Neural progenitor cell (in vitro differentiated cells): ENCODE data around the gene KCNMA1. TPM values are rescaled to one million over a fixed set of nuclear protein-coding genes. Genes with fewer than 3 reads are reported as not detected.

Experiments used
- DNase-seq: peaks from one replicate; pipeline ENCODE4 v3.0.0-alpha.2; 2016; ENCODE audit warnings: low spot score
- H2AFZ ChIP-seq: fragments of 200-600 bp; sonication (generic); replicated peaks from 2 replicates; pipeline ENCODE4 v1.6.1; 2016; ENCODE audit warnings: antibody characterized with exemption
- H3F3A ChIP-seq: fragments of 200-600 bp; sonication (generic); 2 replicates; pipeline ENCODE4 v1.6.1; 2016; ENCODE audit warnings: antibody characterized with exemption, low read depth
- H3K27ac ChIP-seq: fragments of 200-600 bp; sonication (generic); 2 replicates; pipeline ENCODE4 v1.5.1; 2016; ENCODE audit warnings: mild to moderate bottlenecking
- H3K27me3 ChIP-seq: fragments of 200-600 bp; sonication (generic); 2 replicates; pipeline ENCODE4 v1.6.1; 2016; ENCODE audit warnings: mild to moderate bottlenecking, moderate library complexity
- H3K36me3 ChIP-seq: fragments of 200-600 bp; sonication (generic); 2 replicates; pipeline ENCODE4 v1.5.1; 2016
- H3K4me1 ChIP-seq: fragments of 200-600 bp; sonication (generic); 2 replicates; pipeline ENCODE4 v1.6.1; 2016; ENCODE audit warnings: mixed run types
- H3K4me2 ChIP-seq: fragments of 200-600 bp; sonication (generic); 2 replicates; pipeline ENCODE4 v1.6.1; 2016
- H3K4me3 ChIP-seq: fragments of 200-600 bp; sonication (generic); 2 replicates; pipeline ENCODE4 v1.5.1; 2016
- H3K79me2 ChIP-seq: fragments of 200-600 bp; sonication (generic); 2 replicates; pipeline ENCODE4 v1.6.1; 2016; ENCODE audit warnings: low read depth
- H3K9ac ChIP-seq: fragments of 200-600 bp; sonication (generic); 2 replicates; pipeline ENCODE4 v1.6.1; 2016
- H3K9me3 ChIP-seq: fragments of 200-600 bp; sonication (generic); 2 replicates; pipeline ENCODE4 v1.5.1; 2016; ENCODE audit warnings: low read depth
- H4K20me1 ChIP-seq: fragments of 200-600 bp; sonication (generic); 2 replicates; pipeline ENCODE4 v1.6.1; 2016; ENCODE audit warnings: low read depth
- H3K27ac Mint-ChIP-seq: 3 replicates; pipeline ENCODE4 v1.8.0; 2021; ENCODE audit warnings: mixed read lengths
- H3K27me3 Mint-ChIP-seq: 2 replicates; pipeline ENCODE4 v1.8.0; 2022; ENCODE audit warnings: low read depth, mild to moderate bottlenecking, inconsistent platforms, moderate library complexity, mixed read lengths; ENCODE audit not compliant: insufficient read depth
- H3K36me3 Mint-ChIP-seq: 3 replicates; pipeline ENCODE4 v1.8.0; 2021; ENCODE audit warnings: mixed read lengths
- H3K4me1 Mint-ChIP-seq: 3 replicates; pipeline ENCODE4 v1.8.0; 2021; ENCODE audit warnings: mixed read lengths
- H3K4me3 Mint-ChIP-seq: 3 replicates; pipeline ENCODE4 v1.8.0; 2021; ENCODE audit warnings: mild to moderate bottlenecking, moderate library complexity, mixed read lengths
- H3K9me3 Mint-ChIP-seq: 3 replicates; pipeline ENCODE4 v1.8.0; 2020; ENCODE audit warnings: mixed read lengths
- EZH2 ChIP-seq: fragments of 200-600 bp; sonication (generic); IDR thresholded peaks from 2 replicates; pipeline ENCODE4 v1.6.1; 2017; ENCODE audit warnings: antibody characterized with exemption, mild to moderate bottlenecking, moderate library complexity
- EZH2phosphoT487 ChIP-seq: fragments of 200-600 bp; sonication (generic); IDR thresholded peaks from 2 replicates; pipeline ENCODE4 v1.6.1; 2017; ENCODE audit warnings: antibody characterized with exemption
- total RNA-seq: library from RNA; depleted of rRNA; stranded (reverse); fragments of >200 nt; gene quantifications from 2 replicates; pipeline ENCODE4 v1.2.3, GENCODE V29; 2015; ENCODE audit warnings: low replicate concordance
- TF ChIP-seq, protein P1 (sequence below): fragments of 200-600 bp; sonication (generic); IDR thresholded peaks from 2 replicates; pipeline ENCODE4 v1.5.1; 2017; ENCODE audit warnings: antibody characterized with exemption, mild to moderate bottlenecking

The KCNMA1 gene
- total RNA-seq, 1 donor from 2014 or later, result 2.4 TPM

- peaks cover 4% of the 10 kb centered on the region for H3K27me3 Mint-ChIP-seq
- Histone ChIP-seq H3K9me3 (no peaks in the 10 kb centered on the region), H3K79me2 (no peaks in the 10 kb centered on the region), H3K27me3 (peaks cover 5% of the 10 kb centered on the region), H3K9ac (no peak overlapping the region), H3K4me2 (no peak overlapping the region), H3K4me1 (peaks cover 23% of the 10 kb centered on the region), H3F3A (peaks cover 14% of the 10 kb centered on the region), H3K4me3 (no peak overlapping the region), H3K36me3 (no peaks in the 10 kb centered on the region), H4K20me1 (no peaks in the 10 kb centered on the region), H3K27ac (no peak overlapping the region), H2AFZ (no peak overlapping the region)
- H3K27ac Mint-ChIP-seq, result no peak overlapping the region
- H3K9me3 Mint-ChIP-seq, result no peaks in the 10 kb centered on the region
- H3K36me3 Mint-ChIP-seq, result no peaks in the 10 kb centered on the region
- TF ChIP-seq EZH2phosphoT487 (no peak), EZH2 (no peak)
- TF ChIP-seq, protein P1, sequence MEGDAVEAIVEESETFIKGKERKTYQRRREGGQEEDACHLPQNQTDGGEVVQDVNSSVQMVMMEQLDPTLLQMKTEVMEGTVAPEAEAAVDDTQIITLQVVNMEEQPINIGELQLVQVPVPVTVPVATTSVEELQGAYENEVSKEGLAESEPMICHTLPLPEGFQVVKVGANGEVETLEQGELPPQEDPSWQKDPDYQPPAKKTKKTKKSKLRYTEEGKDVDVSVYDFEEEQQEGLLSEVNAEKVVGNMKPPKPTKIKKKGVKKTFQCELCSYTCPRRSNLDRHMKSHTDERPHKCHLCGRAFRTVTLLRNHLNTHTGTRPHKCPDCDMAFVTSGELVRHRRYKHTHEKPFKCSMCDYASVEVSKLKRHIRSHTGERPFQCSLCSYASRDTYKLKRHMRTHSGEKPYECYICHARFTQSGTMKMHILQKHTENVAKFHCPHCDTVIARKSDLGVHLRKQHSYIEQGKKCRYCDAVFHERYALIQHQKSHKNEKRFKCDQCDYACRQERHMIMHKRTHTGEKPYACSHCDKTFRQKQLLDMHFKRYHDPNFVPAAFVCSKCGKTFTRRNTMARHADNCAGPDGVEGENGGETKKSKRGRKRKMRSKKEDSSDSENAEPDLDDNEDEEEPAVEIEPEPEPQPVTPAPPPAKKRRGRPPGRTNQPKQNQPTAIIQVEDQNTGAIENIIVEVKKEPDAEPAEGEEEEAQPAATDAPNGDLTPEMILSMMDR, result no peak
- H3K4me1 Mint-ChIP-seq, result peaks cover 4% of the 10 kb centered on the region
- no peak for DNase-seq
- H3K4me3 Mint-ChIP-seq, result no peak overlapping the region
Measured at GRCh38 chr10:77117501-77117900, 520.1 kb downstream of the KCNMA1 start.

DNA sequence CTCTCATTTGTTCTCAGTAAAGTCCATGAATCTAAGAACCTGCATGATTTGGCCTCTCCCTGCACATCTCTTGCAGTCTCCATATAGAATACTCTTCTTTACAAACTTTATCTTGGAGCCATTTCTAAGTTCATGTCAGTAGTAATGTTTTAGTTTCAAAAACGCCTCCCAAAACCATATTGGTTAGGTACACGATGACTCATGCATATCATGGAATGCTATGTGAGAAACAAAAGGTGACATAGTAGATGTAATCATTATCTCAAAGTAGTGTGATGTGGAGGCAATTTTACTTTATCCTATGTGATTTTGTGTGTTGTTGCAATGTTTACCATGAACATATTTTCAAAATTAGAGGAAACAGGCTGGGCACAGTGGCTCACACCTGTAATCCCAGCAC is 520.7 kb downstream of the KCNMA1 start:
- H3K27ac Mint-ChIP-seq, result no peak overlapping the region

GRCh38 chr10:77114181-77114821 is 523.3 kb downstream of the KCNMA1 start:
- H3K27me3 Mint-ChIP-seq, result peaks cover 2% of the 10 kb centered on the region
- TF ChIP-seq EZH2, result no peak
- peak; percentile 49 for TF ChIP-seq EZH2phosphoT487
- no peak overlapping the region for H3K27ac Mint-ChIP-seq
- no peaks in the 10 kb centered on the region for H3K9me3 Mint-ChIP-seq
- peaks cover 20% of the 10 kb centered on the region for H3K4me1 ChIP-seq
- H3K4me3 ChIP-seq, result peak overlapping the region; percentile 3
- H3K36me3 ChIP-seq, result no peaks in the 10 kb centered on the region
- peak overlapping the region; percentile 0 for H3K27ac ChIP-seq
- peaks cover 8% of the 10 kb centered on the region for H3K27me3 ChIP-seq
- no peaks in the 10 kb centered on the region for H3K79me2 ChIP-seq
- peak; percentile 63 for DNase-seq
- H3K4me1 Mint-ChIP-seq, result peaks cover 14% of the 10 kb centered on the region
- H4K20me1 ChIP-seq, result no peaks in the 10 kb centered on the region
- no peaks in the 10 kb centered on the region for H3K36me3 Mint-ChIP-seq
- peak overlapping the region; percentile 51 for H3K4me2 ChIP-seq
- no peak overlapping the region for H3K4me3 Mint-ChIP-seq
- peaks cover 14% of the 10 kb centered on the region for H3F3A ChIP-seq
- H3K9ac ChIP-seq, result no peak overlapping the region
- H2AFZ ChIP-seq, result no peak overlapping the region
- no peaks in the 10 kb centered on the region for H3K9me3 ChIP-seq

More for the DNA sequence above, 520.7 kb downstream of the KCNMA1 start:
- Mint-ChIP-seq H3K9me3 (no peaks in the 10 kb centered on the region), H3K27me3 (peaks cover 3% of the 10 kb centered on the region), H3K4me1 (peaks cover 8% of the 10 kb centered on the region), H3K36me3 (no peaks in the 10 kb centered on the region), H3K4me3 (no peak overlapping the region)
- no peaks in the 10 kb centered on the region for H3K79me2 ChIP-seq
- H3K36me3 ChIP-seq, result no peaks in the 10 kb centered on the region
- H3K9me3 ChIP-seq, result no peaks in the 10 kb centered on the region
- H4K20me1 ChIP-seq, result no peaks in the 10 kb centered on the region
- H3K4me1 ChIP-seq, result peaks cover 22% of the 10 kb centered on the region
- no peak overlapping the region for H3K27ac ChIP-seq
- no peak overlapping the region for H3K4me2 ChIP-seq
- DNase-seq, result no peak
- TF ChIP-seq EZH2phosphoT487 (no peak), EZH2 (no peak)
- H3K4me3 ChIP-seq, result no peak overlapping the region
- H2AFZ ChIP-seq, result no peak overlapping the region
- peaks cover 14% of the 10 kb centered on the region for H3F3A ChIP-seq
- no peak overlapping the region for H3K9ac ChIP-seq
- peaks cover 5% of the 10 kb centered on the region for H3K27me3 ChIP-seq

DNA sequence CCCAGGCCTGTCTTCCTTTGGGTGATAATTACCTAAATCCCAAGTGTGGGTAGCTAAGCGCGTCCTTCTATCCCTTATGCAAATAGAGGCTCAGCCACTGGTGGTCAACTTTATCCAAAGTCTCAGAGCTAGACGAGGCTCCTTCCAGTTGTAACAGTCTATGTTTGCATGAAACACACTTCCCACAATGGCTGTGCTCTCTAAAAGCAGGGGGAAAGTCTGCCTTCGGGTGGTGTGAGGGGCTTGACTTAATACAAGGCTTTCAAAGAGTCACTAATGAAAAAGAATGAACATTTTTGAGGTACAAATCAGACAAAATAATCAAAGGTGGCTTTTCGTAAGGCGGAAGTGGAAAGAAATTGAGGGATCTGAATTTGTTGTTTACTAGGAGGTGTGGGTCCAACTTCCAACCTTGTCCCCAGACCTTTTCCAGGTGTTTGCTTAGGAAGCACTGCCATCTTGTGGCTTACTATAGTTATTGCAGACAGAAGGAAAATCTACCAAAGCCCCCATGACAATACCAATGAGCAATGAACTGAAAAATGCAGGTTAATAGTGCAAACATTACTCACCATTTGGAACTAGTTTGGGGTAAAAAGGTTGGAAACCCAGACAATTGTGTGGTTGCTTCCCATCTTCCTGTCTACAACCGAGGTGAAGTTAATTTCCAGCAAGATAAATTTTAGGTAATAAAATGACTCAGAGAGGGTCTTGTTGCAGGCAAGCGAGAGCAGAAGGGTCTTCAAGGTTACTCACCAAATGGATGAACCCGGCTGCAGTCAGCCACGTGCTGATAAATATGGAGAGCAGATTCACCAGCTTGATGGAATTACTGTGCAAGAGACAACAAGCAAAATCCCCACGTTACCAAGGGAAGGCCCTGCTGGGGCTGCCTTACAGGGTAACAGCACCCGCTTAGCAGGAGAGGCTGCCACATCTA is 525.7 kb downstream of the KCNMA1 start:
- Histone ChIP-seq H4K20me1 (no peaks in the 10 kb centered on the region), H3K9ac (no peak overlapping the region), H3K27ac (no peak overlapping the region), H3K4me3 (no peak overlapping the region), H3K4me1 (peaks cover 21% of the 10 kb centered on the region), H3K79me2 (no peaks in the 10 kb centered on the region), H3K4me2 (no peak overlapping the region), H3K27me3 (peaks cover 8% of the 10 kb centered on the region), H3F3A (peaks cover 14% of the 10 kb centered on the region), H3K36me3 (no peaks in the 10 kb centered on the region), H3K9me3 (no peaks in the 10 kb centered on the region), H2AFZ (no peak overlapping the region)
- peak; percentile 63 for DNase-seq
- Mint-ChIP-seq H3K4me3 (no peak overlapping the region), H3K27ac (no peak overlapping the region), H3K27me3 (peaks cover 2% of the 10 kb centered on the region), H3K36me3 (no peaks in the 10 kb centered on the region), H3K4me1 (peaks cover 15% of the 10 kb centered on the region), H3K9me3 (no peaks in the 10 kb centered on the region)
- TF ChIP-seq, protein P1, result peak; percentile 89
- no peak for TF ChIP-seq EZH2
